Endothelial cell of umbilical vein (primary cell): ENCODE results near the gene CCND1. TPM values are rescaled to one million over a fixed set of nuclear protein-coding genes. Genes with fewer than 3 reads are reported as not detected.

Source experiments
- BruUV-seq: library from RNA; stranded (reverse); fragments of 400-500 nt; replicated peaks from 2 replicates; lab custom pipeline; 2021; lab: Mats Ljungman, UMichigan
- CTCF ChIA-PET: fragments of 300-600, 350-600 bp; sonication (Branson Sonifier 250); formaldehyde crosslinking; loops from one replicate; lab custom pipeline; 2021; ENCODE audit warnings: antibody characterized with exemption, inconsistent platforms; lab: Charles Lee
- POLR2A ChIA-PET: fragments of 300-600, 350-600 bp; sonication (Branson Sonifier 250); formaldehyde crosslinking; loops from one replicate; lab custom pipeline; 2021; ENCODE audit warnings: antibody characterized with exemption, inconsistent platforms; lab: Charles Lee
- DNase-seq: peaks from one replicate; pipeline ENCODE4 v3.0.0-alpha.2; 2011; ENCODE audit warnings: low read depth, low spot score
- FAIRE-seq: peaks from 2 replicates; lab custom pipeline; 2011; peaks lifted over from hg19 to GRCh38; lab: Jason Lieb, UNC
- H2AFZ ChIP-seq: 2 replicates; pipeline ENCODE4 v1.6.0; 2012; ENCODE audit warnings: low read depth, low read length, control low read depth, inconsistent platforms
- H3K27ac ChIP-seq: 2 replicates; pipeline ENCODE4 v1.5.1; 2011; ENCODE audit warnings: low read depth, mild to moderate bottlenecking, control low read depth, low read length, moderate library complexity; ENCODE audit not compliant: insufficient read depth
- H3K27me3 ChIP-seq, 2 experiments: 2 replicates each; pipeline versions ENCODE4 v1.6.0 to v1.6.1; 2011; ENCODE audit warnings: low read length in 2 of 2, mixed read lengths in 1 of 2; ENCODE audit not compliant: control insufficient read depth in 2 of 2, insufficient read depth in 2 of 2
- H3K36me3 ChIP-seq, 2 experiments: 2 replicates in 1 of 2; 3 replicates in 1 of 2; pipeline ENCODE4 v1.5.1; 2011; ENCODE audit warnings: low read length in 2 of 2, mild to moderate bottlenecking in 1 of 2, moderate library complexity in 1 of 2; ENCODE audit not compliant: control insufficient read depth in 2 of 2, insufficient read depth in 2 of 2; ENCODE audit errors: extremely low read depth in 1 of 2
- H3K4me1 ChIP-seq: 3 replicates; pipeline ENCODE4 v1.5.1; 2011; ENCODE audit warnings: mild to moderate bottlenecking, low read length; ENCODE audit not compliant: control insufficient read depth, insufficient read depth; ENCODE audit errors: extremely low read depth
- H3K4me2 ChIP-seq: 2 replicates; pipeline ENCODE4 v1.6.1; 2011; ENCODE audit warnings: low read length, control low read depth, mixed read lengths; ENCODE audit not compliant: insufficient read depth
- H3K4me3 ChIP-seq, 3 experiments: fragments of 200-600 bp in 1 of 3; sonication (generic), shearing (Covaris generic) in 1 of 3; replicated peaks in 1 of 3; 2 replicates each; pipeline ENCODE4 v1.5.1; 2011 to 2016; ENCODE audit warnings: control low read depth in 3 of 3, low read length in 3 of 3, mild to moderate bottlenecking in 2 of 3, inconsistent platforms in 1 of 3, low read depth in 1 of 3, moderate library complexity in 1 of 3; ENCODE audit not compliant: insufficient read depth in 1 of 3
- H3K79me2 ChIP-seq: 2 replicates; pipeline ENCODE4 v1.6.0; 2012; ENCODE audit warnings: low read length, inconsistent platforms; ENCODE audit not compliant: control insufficient read depth, insufficient read depth
- H3K9ac ChIP-seq: replicated peaks from 2 replicates; pipeline ENCODE3; 2011; ENCODE audit warnings: low read length, control low read depth; ENCODE audit not compliant: insufficient read depth; ENCODE audit errors: extremely low read depth
- H3K9me1 ChIP-seq: replicated peaks from 3 replicates; pipeline ENCODE4 v1.6.0; 2011; ENCODE audit warnings: mild to moderate bottlenecking, low read length; ENCODE audit not compliant: control insufficient read depth, insufficient read depth; ENCODE audit errors: extremely low read depth
- H3K9me3 ChIP-seq: replicated peaks from 2 replicates; pipeline ENCODE4 v1.5.1; 2012; ENCODE audit warnings: low read length, inconsistent platforms; ENCODE audit not compliant: control insufficient read depth, insufficient read depth
- H4K20me1 ChIP-seq: replicated peaks from 2 replicates; pipeline ENCODE3; 2011; ENCODE audit warnings: mild to moderate bottlenecking, low read length; ENCODE audit not compliant: control insufficient read depth, insufficient read depth; ENCODE audit errors: extremely low read depth
- EZH2 ChIP-seq: IDR thresholded peaks from 2 replicates; pipeline ENCODE4 v1.6.1; 2012; ENCODE audit warnings: borderline replicate concordance, low read depth, mild to moderate bottlenecking, moderate library complexity, low read length, inconsistent platforms; ENCODE audit not compliant: severe bottlenecking
- FOS ChIP-seq: IDR thresholded peaks from 2 replicates; pipeline ENCODE4 v1.6.1; 2011; ENCODE audit warnings: mild to moderate bottlenecking, low read length, moderate library complexity, borderline replicate concordance; ENCODE audit not compliant: insufficient read depth
- GATA2 ChIP-seq: IDR thresholded peaks from 2 replicates; pipeline ENCODE4 v1.7.0; 2011; ENCODE audit warnings: low read depth, mild to moderate bottlenecking, moderate library complexity, mixed read lengths, low read length; ENCODE audit not compliant: insufficient read length, insufficient read depth
- JUN ChIP-seq: IDR thresholded peaks from 2 replicates; pipeline ENCODE4 v1.6.1; 2011; ENCODE audit warnings: borderline replicate concordance, low read depth; ENCODE audit not compliant: insufficient read length, insufficient read depth
- POLR2A ChIP-seq: IDR thresholded peaks from 2 replicates; pipeline ENCODE4 v1.6.1; 2012; ENCODE audit warnings: low read depth, mild to moderate bottlenecking, control low read depth, low read length
- POLR2AphosphoS5 ChIP-seq: IDR thresholded peaks from 2 replicates; pipeline ENCODE4 v1.6.1; 2012; ENCODE audit warnings: low read depth, mild to moderate bottlenecking, control low read depth, low read length, moderate library complexity; ENCODE audit not compliant: insufficient read depth
- dilution Hi-C: fragments of 300-500 bp; cut with MboI; formaldehyde crosslinking; loops from one replicate; pipeline ENCODE4 v1.15.0; 2019; ENCODE audit warnings: low sequenced_read_pairs; ENCODE audit not compliant: extremely low pct_ligation_motif_present
- intact Hi-C: fragments of 100-400 bp; cut with micrococcal nuclease; formaldehyde crosslinking; loops from one replicate; pipeline ENCODE4 v1.10.0; 2022
- polyA plus RNA-seq, 4 experiments: library from polyadenylated mRNA; depleted of rRNA in 3 of 4; stranded (reverse) in 3 of 4; unstranded in 1 of 4; fragments of >200 nt; gene quantifications; 2 replicates each; pipeline versions ENCODE4 v1.2.1 to v1.2.3, GENCODE V29; 2011 to 2012; ENCODE audit warnings: missing spikeins in 1 of 4
- total RNA-seq: library from RNA; stranded (reverse); gene quantifications from 2 replicates; pipeline ENCODE4 v1.2.3, GENCODE V29; 2021
- TF ChIP-seq, protein P1 (sequence below), 2 donors: IDR thresholded peaks; 1 replicate in 1 of 2; 2 replicates in 1 of 2; pipeline ENCODE4 v1.5.1; 2011; ENCODE audit warnings: low read length in 2 of 2, mild to moderate bottlenecking in 2 of 2, moderate library complexity in 2 of 2, control low read depth in 1 of 2, inconsistent platforms in 1 of 2, low read depth in 1 of 2; ENCODE audit not compliant: insufficient read depth in 1 of 2; ENCODE audit errors: extremely low read depth in 1 of 2
- TF ChIP-seq, protein P2 (sequence below): IDR thresholded peaks from 2 replicates; pipeline ENCODE4 v1.6.1; 2011; ENCODE audit not compliant: insufficient read depth, insufficient read length

CCND1 gene
- total and polyA plus RNA-seq, 2 donors (not counting 3 experiments of a cell fraction or from before 2014, with no cell fraction given) = 98.7 to 370 TPM

DNA sequence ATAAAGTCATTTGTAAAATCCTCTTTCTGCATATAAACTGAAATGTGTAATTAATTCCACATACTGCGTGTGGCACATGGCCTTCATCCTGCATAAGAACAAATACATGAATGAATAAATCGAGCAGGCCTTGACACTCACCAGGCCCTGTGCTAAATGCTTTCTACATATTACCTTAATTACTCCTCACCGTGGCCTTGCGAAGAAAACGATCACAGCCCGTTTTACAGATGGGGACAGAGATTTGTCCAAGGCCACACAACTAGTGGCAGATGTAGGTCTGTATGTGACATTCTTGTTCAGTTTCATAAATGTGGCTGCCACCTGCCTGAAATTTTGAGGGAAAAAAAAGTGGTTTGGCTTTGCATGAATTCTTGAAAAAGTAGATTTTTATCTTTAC, 5.8 kb upstream of the CCND1 start:
- Histone ChIP-seq H3K4me2 (no peak overlapping the region), H3K9me1 (no peaks in the 10 kb centered on the region), H3K27ac (no peak overlapping the region), H3K9me3 (no peaks in the 10 kb centered on the region), H3K79me2 (peaks cover 4% of the 10 kb centered on the region), H3K36me3 (no peaks in the 10 kb centered on the region), H3K9ac (no peak overlapping the region), H4K20me1 (no peaks in the 10 kb centered on the region), H3K4me3 (no peak overlapping the region), H3K4me1 (peaks cover 23% of the 10 kb centered on the region), H3K27me3 (no peaks in the 10 kb centered on the region), H2AFZ (no peak overlapping the region)
- CTCF ChIA-PET = interaction anchor here (1.3 to 1.4 kb wide), 2 partner anchors 8 to 47 kb away, joined by 4 read pairs; no protein-coding TSS in a partner anchor
- intact Hi-C loops = no loop called here
- TF ChIP-seq JUN = no peak
- TF ChIP-seq GATA2 = no peak
- TF ChIP-seq POLR2AphosphoS5 = no peak
- no peak for TF ChIP-seq POLR2A
- no peak for TF ChIP-seq EZH2
- POLR2A ChIA-PET = no interaction called here
- dilution Hi-C loops = no loop called here
- DNase-seq (no peak), FAIRE-seq (no peak)
- no TSS peak for BruUV-seq

DNA sequence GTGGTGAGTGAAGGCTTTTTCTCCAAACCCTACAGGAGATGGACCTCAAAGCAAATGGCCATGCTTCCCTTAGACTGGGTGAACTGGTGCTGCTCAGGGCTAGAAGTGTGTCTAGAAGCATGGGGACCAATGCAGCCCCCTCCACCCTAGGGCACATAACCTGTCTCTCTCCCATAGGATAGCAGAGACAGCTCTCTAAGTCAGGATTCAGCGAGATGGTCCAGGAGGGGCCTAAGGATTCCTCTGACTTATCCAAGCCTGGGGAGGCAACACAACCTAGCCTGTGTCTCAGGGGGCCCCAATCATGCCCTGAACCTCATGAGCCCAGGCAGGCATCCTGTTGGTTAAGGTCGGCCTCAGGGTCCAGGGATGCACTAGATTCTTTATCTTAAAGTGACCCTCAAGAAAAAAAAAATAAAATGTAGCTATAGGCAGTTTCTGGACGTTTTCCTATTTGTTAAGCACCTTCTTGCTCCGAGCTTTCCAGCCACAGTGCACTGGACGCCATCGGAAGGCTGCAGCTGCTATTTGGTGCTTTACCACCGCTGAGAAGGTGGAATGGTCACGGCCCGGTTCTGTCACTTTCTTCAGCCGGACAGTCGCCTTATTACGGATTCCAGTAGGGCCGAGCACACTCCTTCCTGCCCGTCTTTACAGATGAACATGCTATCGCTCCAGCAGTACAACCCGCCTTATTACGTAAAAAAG, 5.0 kb upstream of the CCND1 start:
- DNase-seq (no peak), FAIRE-seq (no peak)
- no peak overlapping the region for H3K9ac ChIP-seq
- peaks cover 9% of the 10 kb centered on the region for H3K79me2 ChIP-seq
- TF ChIP-seq POLR2A (no peak), JUN (no peak), POLR2AphosphoS5 (no peak), FOS (no peak)
- TF ChIP-seq, protein P1, sequence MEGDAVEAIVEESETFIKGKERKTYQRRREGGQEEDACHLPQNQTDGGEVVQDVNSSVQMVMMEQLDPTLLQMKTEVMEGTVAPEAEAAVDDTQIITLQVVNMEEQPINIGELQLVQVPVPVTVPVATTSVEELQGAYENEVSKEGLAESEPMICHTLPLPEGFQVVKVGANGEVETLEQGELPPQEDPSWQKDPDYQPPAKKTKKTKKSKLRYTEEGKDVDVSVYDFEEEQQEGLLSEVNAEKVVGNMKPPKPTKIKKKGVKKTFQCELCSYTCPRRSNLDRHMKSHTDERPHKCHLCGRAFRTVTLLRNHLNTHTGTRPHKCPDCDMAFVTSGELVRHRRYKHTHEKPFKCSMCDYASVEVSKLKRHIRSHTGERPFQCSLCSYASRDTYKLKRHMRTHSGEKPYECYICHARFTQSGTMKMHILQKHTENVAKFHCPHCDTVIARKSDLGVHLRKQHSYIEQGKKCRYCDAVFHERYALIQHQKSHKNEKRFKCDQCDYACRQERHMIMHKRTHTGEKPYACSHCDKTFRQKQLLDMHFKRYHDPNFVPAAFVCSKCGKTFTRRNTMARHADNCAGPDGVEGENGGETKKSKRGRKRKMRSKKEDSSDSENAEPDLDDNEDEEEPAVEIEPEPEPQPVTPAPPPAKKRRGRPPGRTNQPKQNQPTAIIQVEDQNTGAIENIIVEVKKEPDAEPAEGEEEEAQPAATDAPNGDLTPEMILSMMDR (IDR thresholded peaks at IDR 0.05; ENCODE audit: extremely low read depth in 1 of 2, insufficient read depth in 1 of 2, low read depth in 1 of 2, low read length in 2 of 2) = no peak
- TF ChIP-seq, protein P2, sequence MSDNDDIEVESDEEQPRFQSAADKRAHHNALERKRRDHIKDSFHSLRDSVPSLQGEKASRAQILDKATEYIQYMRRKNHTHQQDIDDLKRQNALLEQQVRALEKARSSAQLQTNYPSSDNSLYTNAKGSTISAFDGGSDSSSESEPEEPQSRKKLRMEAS = no peak
- H3K4me3 ChIP-seq = peak overlapping the region in 1 of 3 experiments; percentile 7
- intact Hi-C loops (no loop called here), dilution Hi-C loops (no loop called here)
- H3K27ac ChIP-seq = no peak overlapping the region
- H2AFZ ChIP-seq = peak overlapping the region; percentile 30
- ChIA-PET CTCF (interaction anchor here (0.9 kb wide), 2 partner anchors 343 to 530 kb away, joined by 3 read pairs; no protein-coding TSS in a partner anchor), POLR2A (no interaction called here)
- peak overlapping the region; percentile 4 for H3K4me2 ChIP-seq
- no peaks in the 10 kb centered on the region for H3K9me1 ChIP-seq
- no TSS peak for BruUV-seq
- no peaks in the 10 kb centered on the region for H4K20me1 ChIP-seq
- H3K36me3 ChIP-seq = no peaks in the 10 kb centered on the region
- H3K4me1 ChIP-seq = peaks cover 28% of the 10 kb centered on the region
- H3K27me3 ChIP-seq = no peaks in the 10 kb centered on the region
- H3K9me3 ChIP-seq = no peaks in the 10 kb centered on the region
